Stomach (tissue), 4 donors: ENCODE data around the gene PPP1CC.

Source experiments
- EP300 ChIP-seq: sonication (generic); formaldehyde crosslinking; IDR thresholded peaks from one replicate; pipeline ENCODE4 v1.6.1; 2017; ENCODE audit warnings: antibody characterized with exemption
- POLR2A ChIP-seq, 4 donors: fragments of 450-650 bp; IDR thresholded peaks; one replicate each; pipeline ENCODE4 v1.6.1; 2016; ENCODE audit warnings: antibody characterized with exemption in 4 of 4, control low read depth in 2 of 4, mild to moderate bottlenecking in 1 of 4, moderate library complexity in 1 of 4
- TF ChIP-seq, protein P1 (sequence below), 7 experiments: fragments of 450-650 bp in 4 of 7; fragments of 200-600 bp in 3 of 7; sonication (generic) in 3 of 7; IDR thresholded peaks; one replicate each; pipeline ENCODE4 v1.5.1; 2016 to 2019; ENCODE audit warnings: antibody characterized with exemption in 7 of 7, control low read depth in 2 of 7, mild to moderate bottlenecking in 1 of 7

DNA sequence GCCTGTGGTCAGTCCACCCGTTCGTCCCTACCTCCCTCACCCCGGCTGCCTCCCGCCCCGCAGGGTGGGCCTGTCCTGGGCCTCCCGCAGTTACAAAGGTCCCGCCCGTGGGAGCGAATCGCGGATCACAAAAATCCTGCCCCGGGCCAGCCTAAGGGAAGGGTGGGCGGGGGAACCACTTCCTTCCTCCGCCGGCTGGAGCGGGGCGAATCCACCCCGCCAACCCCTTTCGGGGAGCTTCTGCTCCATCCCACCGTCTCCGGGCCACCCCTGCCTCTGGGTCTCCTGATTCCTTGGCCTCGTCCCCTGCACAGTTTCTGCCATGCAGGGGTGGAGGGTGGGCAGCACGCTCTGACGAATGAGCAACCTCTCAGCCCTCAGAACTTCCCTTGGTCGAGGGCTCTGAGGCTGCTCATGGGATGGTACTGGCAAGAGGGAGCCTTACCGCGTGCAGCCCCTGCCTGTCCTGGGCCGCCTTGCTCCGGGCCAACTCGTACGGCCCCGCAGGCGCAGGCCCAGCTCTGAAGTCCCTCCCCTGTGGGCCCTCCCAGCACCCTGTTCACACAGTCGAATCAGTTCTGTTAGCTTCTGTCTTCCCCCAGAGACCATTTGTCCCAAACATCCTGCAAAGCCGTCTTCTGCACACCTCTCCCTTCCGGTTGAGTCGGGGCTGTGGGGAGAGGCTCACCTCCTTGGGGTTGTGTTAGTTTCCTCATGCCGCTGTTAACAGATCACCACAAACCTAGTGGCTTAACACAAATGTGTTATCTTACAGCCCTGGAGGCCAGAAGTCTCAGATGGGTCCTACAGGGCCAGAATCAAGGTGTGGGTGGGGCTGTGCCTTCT, 53.2 kb downstream of the PPP1CC start:
- TF ChIP-seq EP300 (no peak), POLR2A (IDR thresholded peaks at IDR 0.05) (no peak)
- TF ChIP-seq, protein P1, sequence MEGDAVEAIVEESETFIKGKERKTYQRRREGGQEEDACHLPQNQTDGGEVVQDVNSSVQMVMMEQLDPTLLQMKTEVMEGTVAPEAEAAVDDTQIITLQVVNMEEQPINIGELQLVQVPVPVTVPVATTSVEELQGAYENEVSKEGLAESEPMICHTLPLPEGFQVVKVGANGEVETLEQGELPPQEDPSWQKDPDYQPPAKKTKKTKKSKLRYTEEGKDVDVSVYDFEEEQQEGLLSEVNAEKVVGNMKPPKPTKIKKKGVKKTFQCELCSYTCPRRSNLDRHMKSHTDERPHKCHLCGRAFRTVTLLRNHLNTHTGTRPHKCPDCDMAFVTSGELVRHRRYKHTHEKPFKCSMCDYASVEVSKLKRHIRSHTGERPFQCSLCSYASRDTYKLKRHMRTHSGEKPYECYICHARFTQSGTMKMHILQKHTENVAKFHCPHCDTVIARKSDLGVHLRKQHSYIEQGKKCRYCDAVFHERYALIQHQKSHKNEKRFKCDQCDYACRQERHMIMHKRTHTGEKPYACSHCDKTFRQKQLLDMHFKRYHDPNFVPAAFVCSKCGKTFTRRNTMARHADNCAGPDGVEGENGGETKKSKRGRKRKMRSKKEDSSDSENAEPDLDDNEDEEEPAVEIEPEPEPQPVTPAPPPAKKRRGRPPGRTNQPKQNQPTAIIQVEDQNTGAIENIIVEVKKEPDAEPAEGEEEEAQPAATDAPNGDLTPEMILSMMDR (IDR thresholded peaks at IDR 0.05) = no peak
